CD4-positive, alpha-beta T cell (primary cell): ENCODE measurements around the gene PIAS1. TPM values are rescaled to one million over a fixed set of nuclear protein-coding genes. Genes with fewer than 3 reads are reported as not detected.
A peak's percentile ranks its signal among the peaks of the same experiment; 100 is the strongest.

ENCODE experiments used
- ATAC-seq: fragments of 200-7000 bp; cut with Tn5 transposase; one replicate; pipeline ENCODE4 v1.10.0; 2022; ENCODE audit warnings: mild to moderate bottlenecking; ENCODE audit not compliant: poor library complexity
- CTCF ChIA-PET: fragments of 350-600 bp; sonication (Branson Sonifier 250); formaldehyde crosslinking; loops from one replicate; lab custom pipeline; 2021; ENCODE audit warnings: antibody characterized with exemption, inconsistent platforms; lab: Charles Lee
- POLR2A ChIA-PET: fragments of 350-600 bp; sonication (Branson Sonifier 250); formaldehyde crosslinking; loops from one replicate; lab custom pipeline; 2021; ENCODE audit warnings: antibody characterized with exemption, inconsistent platforms; lab: Charles Lee
- DNase-seq, 14 experiments: peaks; one replicate each; pipeline ENCODE4 v3.0.0-alpha.2; 2013 to 2020; ENCODE audit warnings: mixed read lengths in 2 of 14
- H3K27ac ChIP-seq, 2 donors: one replicate each; pipeline versions ENCODE4 v1.5.1 to v1.7.0; 2013; ENCODE audit warnings: low read length in 2 of 2, low read depth in 1 of 2, mild to moderate bottlenecking in 1 of 2
- H3K27me3 ChIP-seq, 2 experiments: 1 replicate in 1 of 2; 2 replicates in 1 of 2; pipeline versions ENCODE4 v1.6.1 to v1.7.0; 2013; ENCODE audit warnings: low read length in 2 of 2, control low read depth in 1 of 2, mild to moderate bottlenecking in 1 of 2, moderate library complexity in 1 of 2; ENCODE audit not compliant: insufficient read depth in 2 of 2, control insufficient read depth in 1 of 2
- H3K36me3 ChIP-seq: one replicate; pipeline ENCODE4 v1.6.1; 2013; ENCODE audit warnings: low read length, control low read depth; ENCODE audit not compliant: insufficient read depth
- H3K4me1 ChIP-seq: one replicate; pipeline ENCODE4 v1.6.1; 2013; ENCODE audit warnings: low read length, control low read depth; ENCODE audit not compliant: insufficient read depth
- H3K4me3 ChIP-seq: one replicate; pipeline ENCODE4 v1.5.1; 2013; ENCODE audit warnings: mild to moderate bottlenecking, low read length, moderate library complexity
- H3K9me3 ChIP-seq, 2 experiments: 1 replicate in 1 of 2; 2 replicates in 1 of 2; pipeline versions ENCODE4 v1.6.1 to v1.7.0; 2013; ENCODE audit warnings: low read length in 2 of 2, mild to moderate bottlenecking in 2 of 2, control low read depth in 1 of 2, moderate library complexity in 1 of 2; ENCODE audit not compliant: control insufficient read depth in 1 of 2, insufficient read depth in 1 of 2
- H3K27ac Mint-ChIP-seq: one replicate; pipeline ENCODE4 v1.8.0; 2020; ENCODE audit warnings: mixed read lengths
- H3K27me3 Mint-ChIP-seq: one replicate; pipeline ENCODE4 v1.8.0; 2021; ENCODE audit warnings: mixed read lengths
- H3K36me3 Mint-ChIP-seq: one replicate; pipeline ENCODE4 v1.8.0; 2021; ENCODE audit warnings: low read depth, mixed read lengths
- H3K4me1 Mint-ChIP-seq: one replicate; pipeline ENCODE4 v1.8.0; 2021; ENCODE audit warnings: low read depth, mixed read lengths
- H3K4me3 Mint-ChIP-seq: one replicate; pipeline ENCODE4 v1.8.0; 2020; ENCODE audit warnings: mild to moderate bottlenecking, mixed read lengths
- H3K9me3 Mint-ChIP-seq: one replicate; pipeline ENCODE4 v1.8.0; 2020; ENCODE audit warnings: mixed read lengths
- intact Hi-C, 2 experiments: fragments of 100-400 bp; cut with DNase I in 1 of 2; cut with micrococcal nuclease in 1 of 2; formaldehyde crosslinking; loops; one replicate each; pipeline versions ENCODE4 v1.15.1 to v1.9.0; 2023 to 2025; cut with DNase I, micrococcal nuclease
- total RNA-seq, 174 experiments: library from RNA in 2 of 174; stranded (reverse) in 2 of 174; gene quantifications; one replicate each; pipeline ENCODE4 v1.2.3 and lab custom pipeline; 2021 to 2026
- TF ChIP-seq, protein P1 (sequence below): fragments of 200-600 bp; IDR thresholded peaks from one replicate; pipeline ENCODE4 v1.8.0; 2022; ENCODE audit warnings: antibody characterized with exemption, mild to moderate bottlenecking

PIAS1 gene
- total RNA-seq, 2 experiments from 2014 or later = 73.1 to 74.8 TPM

DNA sequence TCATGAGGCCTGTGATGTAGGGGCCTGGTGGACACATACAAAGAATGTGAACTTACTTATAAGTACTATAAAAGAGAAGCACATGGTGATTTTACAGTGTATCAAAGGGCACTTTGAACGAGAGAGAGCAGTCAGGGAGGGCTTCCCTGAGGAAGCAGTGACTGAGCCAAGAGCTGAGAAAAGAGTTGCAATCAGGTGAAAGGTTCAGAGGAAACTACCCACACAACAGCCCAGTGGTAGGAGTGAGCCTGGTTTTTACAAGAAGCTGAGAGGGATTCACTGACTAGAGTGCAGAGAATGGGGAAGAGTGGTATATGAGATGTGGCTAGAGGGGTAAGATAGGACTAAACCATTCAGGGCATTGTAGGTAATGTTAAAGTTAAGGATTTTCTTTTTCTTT, 93.9 kb downstream of the PIAS1 start:
- intact Hi-C loops = no loop called here

DNA sequence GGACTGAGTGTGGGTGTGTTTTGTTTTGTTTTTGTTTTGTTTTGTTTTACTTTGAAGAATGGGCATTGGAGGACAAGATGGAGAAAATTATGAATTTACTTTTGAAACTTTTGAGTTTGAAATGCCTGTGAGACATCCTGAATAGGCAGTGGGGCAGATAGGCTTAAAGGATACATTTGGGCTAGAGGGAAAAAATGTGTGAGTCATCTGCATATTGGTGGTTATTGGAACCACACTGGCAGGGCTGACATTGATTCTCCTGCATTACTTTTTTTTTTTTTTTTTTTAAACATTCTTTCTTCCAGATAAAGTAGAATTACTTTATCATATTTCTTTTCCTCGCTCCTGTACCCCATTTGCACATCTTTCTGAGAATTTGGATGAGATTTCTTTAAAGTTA, 94.9 kb downstream of the PIAS1 start:
- Histone ChIP-seq H3K9me3 (no peaks in the 10 kb centered on the region), H3K4me1 (no peaks in the 10 kb centered on the region), H3K27me3 (no peaks in the 10 kb centered on the region), H3K4me3 (no peak overlapping the region), H3K27ac (no peak overlapping the region), H3K36me3 (peaks cover 47% of the 10 kb centered on the region)
- H3K4me1 Mint-ChIP-seq = peaks cover 27% of the 10 kb centered on the region
- ChIA-PET CTCF (no interaction called here), POLR2A (no interaction called here)
- H3K4me3 Mint-ChIP-seq = no peak overlapping the region
- peaks cover 67% of the 10 kb centered on the region for H3K36me3 Mint-ChIP-seq
- DNase-seq (no peak), ATAC-seq (no peak)
- peak overlapping the region; percentile 46 for H3K27ac Mint-ChIP-seq
- no peaks in the 10 kb centered on the region for H3K27me3 Mint-ChIP-seq
- TF ChIP-seq, protein P1, sequence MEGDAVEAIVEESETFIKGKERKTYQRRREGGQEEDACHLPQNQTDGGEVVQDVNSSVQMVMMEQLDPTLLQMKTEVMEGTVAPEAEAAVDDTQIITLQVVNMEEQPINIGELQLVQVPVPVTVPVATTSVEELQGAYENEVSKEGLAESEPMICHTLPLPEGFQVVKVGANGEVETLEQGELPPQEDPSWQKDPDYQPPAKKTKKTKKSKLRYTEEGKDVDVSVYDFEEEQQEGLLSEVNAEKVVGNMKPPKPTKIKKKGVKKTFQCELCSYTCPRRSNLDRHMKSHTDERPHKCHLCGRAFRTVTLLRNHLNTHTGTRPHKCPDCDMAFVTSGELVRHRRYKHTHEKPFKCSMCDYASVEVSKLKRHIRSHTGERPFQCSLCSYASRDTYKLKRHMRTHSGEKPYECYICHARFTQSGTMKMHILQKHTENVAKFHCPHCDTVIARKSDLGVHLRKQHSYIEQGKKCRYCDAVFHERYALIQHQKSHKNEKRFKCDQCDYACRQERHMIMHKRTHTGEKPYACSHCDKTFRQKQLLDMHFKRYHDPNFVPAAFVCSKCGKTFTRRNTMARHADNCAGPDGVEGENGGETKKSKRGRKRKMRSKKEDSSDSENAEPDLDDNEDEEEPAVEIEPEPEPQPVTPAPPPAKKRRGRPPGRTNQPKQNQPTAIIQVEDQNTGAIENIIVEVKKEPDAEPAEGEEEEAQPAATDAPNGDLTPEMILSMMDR = no peak
- intact Hi-C loops = no loop called here
- no peaks in the 10 kb centered on the region for H3K9me3 Mint-ChIP-seq

More for the DNA sequence above, 93.9 kb downstream of the PIAS1 start:
- TF ChIP-seq, protein P1 = no peak
- no peak overlapping the region for H3K27ac ChIP-seq
- Mint-ChIP-seq H3K4me3 (no peak overlapping the region), H3K27ac (peak overlapping the region; percentile 41), H3K4me1 (peaks cover 28% of the 10 kb centered on the region), H3K36me3 (peaks cover 67% of the 10 kb centered on the region), H3K27me3 (no peaks in the 10 kb centered on the region), H3K9me3 (no peaks in the 10 kb centered on the region)
- no peaks in the 10 kb centered on the region for H3K4me1 ChIP-seq
- no peaks in the 10 kb centered on the region for H3K9me3 ChIP-seq
- H3K4me3 ChIP-seq = no peak overlapping the region
- H3K36me3 ChIP-seq = peaks cover 37% of the 10 kb centered on the region
- CTCF ChIA-PET = no interaction called here
- ATAC-seq (no peak), DNase-seq (no peak)
- POLR2A ChIA-PET = no interaction called here
- no peaks in the 10 kb centered on the region for H3K27me3 ChIP-seq

DNA sequence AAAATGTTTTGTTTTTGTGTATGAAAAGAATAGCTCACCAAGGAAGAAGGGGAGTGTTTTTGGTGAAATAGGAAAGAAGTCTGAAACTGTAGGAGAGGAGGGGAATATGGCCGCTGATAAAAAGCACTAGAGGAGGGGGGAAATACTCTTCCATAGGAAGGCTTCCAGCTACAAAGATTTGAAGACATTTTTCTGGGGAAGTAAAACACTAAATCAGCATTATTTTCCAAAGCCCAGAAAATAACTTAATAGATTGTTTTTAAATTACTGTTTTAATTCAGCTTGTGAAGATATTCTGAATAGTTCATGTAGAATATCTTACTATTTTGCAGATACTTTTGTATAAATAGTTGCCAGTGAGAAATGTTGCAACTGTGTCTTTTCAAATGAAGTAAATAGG, 96.1 kb downstream of the PIAS1 start:
- H3K4me3 Mint-ChIP-seq = no peak overlapping the region
- TF ChIP-seq, protein P1 = no peak
- no peaks in the 10 kb centered on the region for H3K9me3 Mint-ChIP-seq
- intact Hi-C loops = no loop called here
- Histone ChIP-seq H3K36me3 (peaks cover 53% of the 10 kb centered on the region), H3K4me3 (no peak overlapping the region), H3K4me1 (no peaks in the 10 kb centered on the region), H3K9me3 (no peaks in the 10 kb centered on the region), H3K27me3 (no peaks in the 10 kb centered on the region), H3K27ac (no peak overlapping the region)
- no peak for ATAC-seq
- H3K4me1 Mint-ChIP-seq = peaks cover 23% of the 10 kb centered on the region
- ChIA-PET POLR2A (interaction anchor here (0.7 kb wide), 1 partner anchor 139 kb away, joined by 3 read pairs; no protein-coding TSS in a partner anchor), CTCF (no interaction called here)
- DNase-seq = no peak
- H3K27me3 Mint-ChIP-seq = no peaks in the 10 kb centered on the region
- no peak overlapping the region for H3K27ac Mint-ChIP-seq
- peaks cover 70% of the 10 kb centered on the region for H3K36me3 Mint-ChIP-seq
